ENCODE results near the gene IL1RAPL2.
"Not testable (repeated sequence)": the region's sequence is repeated elsewhere in the genome, so short reads cannot be mapped to it uniquely, and the experiment has no call there.

Gene IL1RAPL2

GRCh38 chrX:104854790-104855340, 288.9 kb downstream of the IL1RAPL2 start:
- DNase-seq (ENCODE audit: low read depth) = no peak

GRCh38 chrX:104863466-104863865, 297.5 kb downstream of the IL1RAPL2 start:
- no peak for DNase-seq (ENCODE audit: low read depth)

- DNase-seq (ENCODE audit: low read depth) = no peak
These were observed 298.3 kb downstream of the IL1RAPL2 start for GRCh38 chrX:104864296-104864695.

DNA sequence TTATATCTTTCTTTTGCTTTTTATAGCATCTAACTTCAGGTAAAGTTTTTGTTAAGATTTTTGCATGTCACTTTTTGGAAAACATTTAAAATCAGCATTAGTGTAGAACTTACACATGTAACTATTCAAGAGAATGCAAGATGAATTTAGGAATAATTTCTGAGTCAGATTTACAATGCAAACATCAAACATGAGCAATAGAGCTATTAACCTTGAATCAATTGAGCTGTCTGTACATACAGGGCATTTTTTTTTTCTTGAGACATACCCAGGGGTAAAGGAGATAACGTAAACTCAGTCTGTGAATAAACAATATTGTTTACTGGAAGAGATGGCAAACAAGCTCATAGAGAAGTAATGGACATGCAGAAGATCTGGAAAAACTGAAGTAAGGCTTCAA, 311.5 kb downstream of the IL1RAPL2 start:
- no peak for DNase-seq (ENCODE audit: low read depth)

GRCh38 chrX:104902070-104902469, 336.1 kb downstream of the IL1RAPL2 start:
- no peak for DNase-seq (ENCODE audit: low read depth)

DNA sequence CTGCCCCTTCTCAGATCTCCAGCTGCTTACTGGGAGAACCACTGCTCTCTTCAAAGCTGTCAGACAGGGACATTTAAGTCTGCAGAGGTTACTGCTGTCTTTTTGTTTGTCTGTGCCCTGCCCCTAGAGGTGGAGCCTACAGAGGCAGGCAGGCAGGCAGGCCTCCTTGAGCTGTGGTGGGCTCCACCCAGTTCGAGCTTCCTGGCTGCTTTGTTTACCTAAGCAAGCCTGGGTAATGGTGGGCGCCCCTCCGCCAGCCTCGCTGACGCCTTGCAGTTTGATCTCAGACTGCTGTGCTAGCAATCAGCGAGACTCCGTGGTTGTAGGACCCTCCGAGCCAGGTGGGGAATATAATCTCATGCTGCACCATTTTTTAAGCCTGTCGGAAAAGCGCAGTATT, 343.7 kb downstream of the IL1RAPL2 start:
- not testable (repeated sequence) for DNase-seq (ENCODE audit: low read depth)

DNA sequence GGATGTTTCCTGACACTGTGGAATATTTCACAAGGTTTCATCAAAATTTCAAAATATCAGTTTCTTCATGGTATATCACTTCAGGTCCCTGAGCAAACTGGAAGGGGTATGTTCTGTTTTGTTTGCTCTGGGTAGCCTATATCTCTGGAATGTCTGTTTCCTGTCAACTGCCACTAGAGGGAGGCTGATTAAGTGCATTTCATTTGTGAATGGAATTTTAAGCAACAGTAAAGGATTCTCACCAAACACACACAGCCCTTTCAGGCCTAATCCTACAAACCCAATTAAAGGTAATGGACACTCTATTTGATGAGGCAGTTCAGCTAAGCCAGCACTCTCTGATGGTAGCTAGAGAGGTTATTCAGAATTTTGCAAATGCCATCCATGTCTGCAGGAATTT, 347.3 kb downstream of the IL1RAPL2 start:
- no peak for DNase-seq (ENCODE audit: low read depth)

DNA sequence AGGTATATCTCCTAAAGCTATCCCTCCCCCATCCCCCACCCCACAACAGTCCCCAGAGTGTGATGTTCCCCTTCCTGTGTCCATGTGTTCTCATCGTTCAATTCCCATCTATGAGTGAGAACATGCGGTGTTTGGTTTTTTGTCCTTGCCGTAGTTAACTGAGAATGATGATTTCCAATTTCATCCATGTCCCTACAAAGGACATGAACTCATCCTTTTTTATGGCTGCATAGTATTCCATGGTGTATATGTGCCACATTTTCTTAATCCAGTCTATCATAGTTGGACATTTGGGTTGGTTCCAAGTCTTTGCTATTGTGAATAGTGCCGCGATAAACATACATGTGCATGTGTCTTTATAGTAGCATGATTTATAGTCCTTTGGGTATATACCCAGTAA, 348.7 kb downstream of the IL1RAPL2 start:
- DNase-seq (ENCODE audit: low read depth) = not testable (repeated sequence)

- no peak for DNase-seq (ENCODE audit: low read depth)
These were observed 352.1 kb downstream of the IL1RAPL2 start for GRCh38 chrX:104918122-104918521.

GRCh38 chrX:104921584-104922205, 355.7 kb downstream of the IL1RAPL2 start:
- DNase-seq (ENCODE audit: low read depth) = no peak

DNA sequence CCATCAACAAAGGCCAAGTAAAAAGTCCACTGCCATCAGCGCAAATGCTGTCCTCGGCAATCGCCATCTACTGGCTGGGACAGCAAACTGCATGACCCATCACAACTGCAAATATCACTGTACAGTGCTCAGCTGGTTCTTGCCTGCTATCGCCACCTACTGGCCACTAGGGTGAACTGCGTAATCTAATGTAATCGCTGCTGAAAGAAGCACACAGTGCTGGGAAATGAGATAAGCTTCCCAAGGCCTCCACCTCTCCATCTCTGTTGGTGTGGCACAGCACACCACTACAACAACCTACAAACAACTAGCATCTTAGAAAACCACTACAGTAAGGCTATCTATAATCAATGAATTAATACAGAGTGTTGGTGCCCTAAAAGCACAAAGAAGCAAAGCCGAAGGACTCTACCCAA, 356.2 kb downstream of the IL1RAPL2 start:
- peak; percentile 43 for DNase-seq (ENCODE audit: low read depth)

DNA sequence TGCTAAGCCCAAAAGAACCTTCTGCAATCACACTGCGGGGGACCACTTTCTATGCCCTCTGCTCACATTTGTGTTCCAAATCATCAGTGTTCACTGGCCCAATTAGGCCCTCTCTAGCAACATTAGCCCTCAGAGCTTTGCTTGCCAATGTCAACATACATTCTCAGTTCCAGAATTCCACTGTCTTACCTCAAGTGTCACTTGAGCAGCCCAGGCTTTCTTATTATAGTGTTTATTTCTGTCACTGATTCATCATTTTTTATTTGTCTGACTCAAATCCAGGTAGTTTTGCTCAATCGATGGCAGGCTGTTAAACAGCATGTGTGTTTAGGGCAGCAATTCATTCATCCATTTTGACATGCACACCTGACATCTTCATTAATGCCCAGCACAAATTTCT, 363.3 kb downstream of the IL1RAPL2 start:
- no peak for DNase-seq (ENCODE audit: low read depth)

- no peak for DNase-seq (ENCODE audit: low read depth)
These were observed 369.6 kb downstream of the IL1RAPL2 start for GRCh38 chrX:104935581-104935980.

DNA sequence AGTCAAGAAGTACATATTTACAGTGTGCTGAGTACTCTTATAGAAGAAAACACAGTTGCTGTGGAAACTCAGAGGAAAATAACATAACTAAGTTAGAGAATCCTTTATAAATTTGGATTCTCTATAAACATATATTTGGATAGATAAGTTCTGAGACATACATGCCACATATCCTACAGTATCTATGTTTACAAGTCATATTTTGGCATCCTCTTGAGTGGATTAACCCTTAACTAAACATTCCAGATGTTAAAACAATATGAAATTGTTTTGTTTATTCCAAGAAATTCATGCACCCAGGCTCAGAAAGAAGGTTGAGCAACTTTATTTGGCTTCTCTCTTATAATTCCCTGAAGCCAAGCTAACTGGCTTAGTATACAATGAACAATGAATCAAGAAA, 387.3 kb downstream of the IL1RAPL2 start:
- no peak for DNase-seq (ENCODE audit: low read depth)

- no peak for DNase-seq (ENCODE audit: low read depth)
These were observed 395.9 kb downstream of the IL1RAPL2 start for GRCh38 chrX:104961926-104962325.

- DNase-seq (ENCODE audit: low read depth) = no peak
These were observed 402.2 kb downstream of the IL1RAPL2 start for GRCh38 chrX:104968241-104968640.

DNA sequence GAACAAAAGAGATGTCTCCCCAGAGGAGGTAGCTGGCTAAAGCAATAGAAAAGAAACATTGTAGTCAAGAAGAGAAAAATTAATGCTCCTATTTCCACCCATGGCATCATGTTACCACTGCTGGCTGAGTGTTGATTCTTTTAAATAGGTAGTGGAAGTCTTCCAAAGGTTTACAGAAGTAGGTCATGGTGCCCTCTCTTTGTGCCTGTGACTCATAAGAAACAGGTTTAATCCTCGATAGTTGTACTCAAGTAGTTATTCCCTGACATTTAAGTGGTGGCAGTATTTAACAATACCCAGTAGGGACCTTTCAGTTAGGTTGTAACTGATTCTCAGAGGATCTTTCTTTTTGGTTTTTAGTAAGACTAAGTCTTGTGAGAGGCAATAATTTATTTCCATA, 406.7 kb downstream of the IL1RAPL2 start:
- DNase-seq (ENCODE audit: low read depth) = no peak

DNA sequence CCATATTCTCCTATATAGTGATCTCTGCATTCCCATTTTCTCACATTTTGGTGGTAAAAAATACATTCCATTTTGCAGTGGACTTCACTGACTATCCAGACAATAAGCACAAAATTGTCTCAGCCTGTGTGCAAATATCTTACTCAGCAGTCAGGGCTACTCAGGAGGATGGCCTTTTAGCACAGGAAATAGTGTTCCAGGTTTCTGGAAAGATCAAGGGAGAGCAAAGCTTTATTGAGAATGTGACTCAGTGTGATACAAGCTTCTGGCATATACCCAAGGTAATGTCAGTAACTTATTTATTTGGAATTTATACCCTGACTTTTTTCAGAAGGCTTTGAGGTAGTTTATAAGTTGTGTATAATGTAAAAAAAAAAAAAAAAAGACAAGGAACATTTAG, 421.1 kb downstream of the IL1RAPL2 start:
- DNase-seq (ENCODE audit: low read depth) = no peak

DNA sequence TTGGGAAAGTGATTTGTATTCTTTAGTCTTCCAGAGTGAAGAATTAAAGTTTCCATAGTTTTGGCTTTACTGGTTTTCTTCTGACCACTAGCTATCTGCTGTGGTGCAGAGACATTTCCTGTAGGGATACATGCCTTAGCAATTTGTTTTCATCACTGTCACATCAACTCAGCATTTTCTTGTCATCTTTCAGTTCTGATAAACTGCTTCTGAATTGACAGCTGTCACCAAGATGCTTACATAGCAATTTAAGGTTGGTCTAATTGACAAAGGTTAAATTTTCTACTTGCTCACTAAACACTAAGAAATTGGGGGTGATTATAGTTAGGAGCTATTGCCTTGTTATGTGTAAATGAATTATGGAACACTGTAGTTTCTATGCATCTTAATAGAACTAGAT, 422.0 kb downstream of the IL1RAPL2 start:
- no peak for DNase-seq (ENCODE audit: low read depth)

DNA sequence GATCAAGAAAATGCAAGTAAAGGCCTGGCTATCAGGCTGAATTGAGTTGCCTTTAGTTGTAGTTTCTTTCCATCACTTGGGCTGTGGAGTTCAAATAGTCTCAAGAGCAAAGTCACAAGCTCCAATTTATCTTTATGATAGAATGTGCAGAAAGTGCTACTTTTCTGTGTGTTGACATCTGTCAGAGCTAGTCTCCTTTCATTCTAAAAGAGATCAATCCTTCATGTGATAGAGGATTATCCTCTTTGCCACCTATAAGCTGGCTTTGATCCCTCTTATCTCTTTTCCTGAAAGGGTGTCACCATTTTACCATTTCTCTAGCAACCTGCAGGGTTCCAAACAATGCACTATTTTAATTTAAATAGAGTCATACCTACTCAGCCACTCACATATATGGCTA, 429.5 kb downstream of the IL1RAPL2 start:
- DNase-seq (ENCODE audit: low read depth) = no peak

DNA sequence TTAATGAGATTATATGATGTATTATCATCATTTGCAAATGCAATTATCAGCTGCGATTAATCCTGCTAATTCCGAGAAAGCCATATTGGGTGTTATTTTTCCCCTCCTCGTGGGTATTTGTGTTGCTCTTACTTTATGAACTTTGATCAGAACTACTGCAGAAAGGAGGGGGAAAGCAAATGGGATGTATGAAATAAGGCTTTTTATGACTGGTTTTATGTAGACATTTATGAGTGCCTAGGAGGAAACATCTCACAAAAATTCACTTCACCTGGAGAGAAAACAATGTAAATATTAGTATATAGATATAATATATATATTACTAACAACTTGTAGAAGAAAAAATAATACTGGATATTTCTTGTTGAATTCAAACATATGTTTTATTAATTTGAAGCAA, 440.1 kb downstream of the IL1RAPL2 start:
- DNase-seq (ENCODE audit: low read depth) = no peak

DNA sequence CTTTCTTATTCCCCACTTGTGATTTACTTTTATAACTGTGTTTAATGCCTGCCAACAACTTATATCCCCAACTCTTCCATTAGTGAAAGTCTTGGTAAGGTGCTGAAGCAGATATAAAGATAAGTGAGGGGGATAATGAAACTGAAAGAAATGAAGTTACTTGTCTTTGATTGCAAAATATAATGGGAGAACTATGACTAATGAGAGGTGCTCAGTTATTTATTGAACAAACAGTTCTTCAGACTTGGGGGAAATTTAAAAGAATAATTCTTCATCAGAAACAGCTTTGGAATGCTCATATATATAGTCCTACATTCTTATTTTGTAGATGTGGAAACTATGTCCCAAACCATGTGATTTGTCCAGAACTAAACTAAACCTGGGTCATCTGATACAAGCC, 441.0 kb downstream of the IL1RAPL2 start:
- no peak for DNase-seq (ENCODE audit: low read depth)

DNA sequence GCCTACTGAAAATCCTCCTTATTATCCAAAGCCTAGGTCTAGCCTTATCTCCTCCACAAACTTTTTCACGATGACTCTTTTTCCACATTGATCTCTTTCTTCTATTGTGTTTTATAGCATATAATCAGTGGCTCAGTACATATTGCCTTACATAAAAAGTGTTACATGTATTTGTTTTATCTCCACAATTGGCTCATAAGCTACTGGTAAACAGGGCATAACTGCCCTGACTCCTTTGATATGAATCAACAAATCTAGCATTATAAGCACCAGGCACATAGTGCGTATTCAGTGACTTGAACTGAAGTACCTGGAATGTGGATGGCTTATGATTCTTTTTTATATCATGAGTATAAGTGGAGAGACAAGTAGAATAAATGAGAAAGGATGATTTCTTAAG, 447.7 kb downstream of the IL1RAPL2 start:
- no peak for DNase-seq (ENCODE audit: low read depth)

DNA sequence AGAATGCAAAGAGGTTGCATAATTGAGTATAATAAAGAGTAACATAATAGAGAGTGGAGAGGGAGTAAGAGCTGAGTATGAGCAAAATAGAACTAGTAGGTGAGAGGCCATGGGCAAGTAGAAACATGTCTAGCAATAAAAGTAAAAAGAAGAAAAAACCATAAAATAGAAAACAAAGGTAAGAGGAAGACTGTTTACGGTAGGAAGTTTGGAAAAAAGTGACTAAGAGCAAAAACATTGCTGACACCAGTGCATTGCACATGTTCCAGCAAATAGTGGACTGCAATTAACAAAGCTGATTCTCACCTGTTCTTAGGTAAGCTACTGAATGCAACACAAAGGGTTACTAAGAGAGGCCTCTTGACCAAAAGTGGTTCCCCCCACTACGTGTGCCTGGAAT, 451.6 kb downstream of the IL1RAPL2 start:
- no peak for DNase-seq (ENCODE audit: low read depth)

All from fibroblast of the conjunctiva (primary cell).